Breast epithelium (tissue), 4 donors: ENCODE measurements around the gene ASGR2. TPM values are rescaled to one million over a fixed set of nuclear protein-coding genes. Genes with fewer than 3 reads are reported as not detected.

Experiments
- DNase-seq, 2 donors: peaks; one replicate each; pipeline ENCODE4 v3.0.0-alpha.2; 2019; ENCODE audit warnings: low spot score in 2 of 2
- H3K27ac ChIP-seq, 2 donors: fragments of 200-600 bp; sonication (generic) in 1 of 2; one replicate each; pipeline ENCODE4 v1.5.1; 2016 to 2019; ENCODE audit warnings: mild to moderate bottlenecking in 1 of 2
- H3K27me3 ChIP-seq, 2 donors: fragments of 200-600 bp; sonication (generic) in 1 of 2; one replicate each; pipeline versions ENCODE4 v1.5.1 to v1.6.0; 2017 to 2019; ENCODE audit warnings: control low read depth in 1 of 2, mild to moderate bottlenecking in 1 of 2
- H3K36me3 ChIP-seq: fragments of 200-600 bp; one replicate; pipeline ENCODE4 v1.5.1; 2019
- H3K4me1 ChIP-seq, 2 donors: fragments of 200-600 bp; sonication (generic); one replicate each; pipeline ENCODE4 v1.5.1; 2016 to 2019; ENCODE audit warnings: control low read depth in 1 of 2
- H3K4me3 ChIP-seq, 3 donors: fragments of 200-600 bp; sonication (generic); 1 replicate in 2 of 3; 2 replicates in 1 of 3; pipeline ENCODE4 v1.5.1; 2016 to 2019; ENCODE audit warnings: mild to moderate bottlenecking in 3 of 3, moderate library complexity in 2 of 3
- H3K9me3 ChIP-seq, 2 donors: fragments of 200-600 bp; sonication (generic) in 1 of 2; one replicate each; pipeline ENCODE4 v1.5.1; 2016 to 2019; ENCODE audit warnings: control low read depth in 1 of 2
- CTCF ChIP-seq, 3 donors: fragments of 450-650 bp; IDR thresholded peaks; one replicate each; pipeline ENCODE4 v1.5.1; 2016 to 2017; ENCODE audit warnings: antibody characterized with exemption in 3 of 3, mild to moderate bottlenecking in 3 of 3, moderate library complexity in 3 of 3
- POLR2A ChIP-seq: fragments of 450-650 bp; IDR thresholded peaks from one replicate; pipeline ENCODE4 v1.6.1; 2016; ENCODE audit warnings: antibody characterized with exemption, mild to moderate bottlenecking, moderate library complexity
- POLR2AphosphoS5 ChIP-seq, 3 donors: sonication (generic); formaldehyde crosslinking; IDR thresholded peaks; one replicate each; pipeline ENCODE4 v1.6.1; 2017; ENCODE audit warnings: antibody characterized with exemption in 3 of 3
- intact Hi-C: fragments of 100-400 bp; cut with DNase I; formaldehyde crosslinking; loops from one replicate; pipeline ENCODE4 v1.15.1; 2023; ENCODE audit warnings: low total_unique reads
- total RNA-seq, 3 donors: library from RNA; depleted of rRNA; stranded (reverse); fragments of >200 nt; gene quantifications; one replicate each; pipeline ENCODE4 v1.1.0, GENCODE V29; 2016

The ASGR2 gene
- total RNA-seq, 3 donors from 2014 or later, result 0.33 to 0.96 (median 0.88) TPM

DNA sequence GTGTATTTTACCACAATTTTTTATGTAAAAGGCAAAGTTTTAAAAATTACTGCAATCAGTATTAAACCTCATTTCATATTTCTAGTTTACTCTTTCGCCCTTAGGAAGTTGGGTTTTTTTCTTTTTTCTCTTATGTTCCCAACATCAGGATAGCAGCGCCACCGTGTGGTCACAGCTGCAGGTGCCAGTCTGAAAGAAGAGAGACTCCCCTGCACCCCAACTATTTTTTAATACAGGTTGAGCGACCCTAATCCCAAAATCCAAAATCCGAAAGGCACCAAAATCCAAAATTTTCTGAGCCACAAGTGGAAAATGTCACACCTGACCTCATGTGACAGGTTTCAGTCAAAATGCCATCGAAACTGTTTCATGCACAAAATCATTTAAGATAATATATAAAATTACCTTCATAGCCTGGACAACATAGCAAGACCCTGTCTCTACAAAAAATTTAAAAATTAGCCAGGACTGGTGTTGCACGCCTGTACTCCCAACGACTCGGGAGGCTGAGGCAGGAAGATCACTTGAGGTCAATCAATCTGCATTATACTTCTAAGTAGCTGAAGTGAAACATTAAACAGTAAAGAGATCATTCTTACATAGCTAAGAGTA is 21.8 kb upstream of the ASGR2 start:
- H3K4me3 ChIP-seq, result no peak overlapping the region
- no peaks in the 10 kb centered on the region for H3K36me3 ChIP-seq
- no peaks in the 10 kb centered on the region for H3K9me3 ChIP-seq
- intact Hi-C loops, result no loop called here
- no peaks in the 10 kb centered on the region for H3K4me1 ChIP-seq
- TF ChIP-seq CTCF (IDR thresholded peaks at IDR 0.05) (peak; percentile 85 to 96 (median 88)), POLR2AphosphoS5 (IDR thresholded peaks at IDR 0.05) (no peak), POLR2A (no peak)
- H3K27me3 ChIP-seq, result no peaks in the 10 kb centered on the region
- DNase-seq, result peak; percentile 66 to 67
- no peak overlapping the region for H3K27ac ChIP-seq

DNA sequence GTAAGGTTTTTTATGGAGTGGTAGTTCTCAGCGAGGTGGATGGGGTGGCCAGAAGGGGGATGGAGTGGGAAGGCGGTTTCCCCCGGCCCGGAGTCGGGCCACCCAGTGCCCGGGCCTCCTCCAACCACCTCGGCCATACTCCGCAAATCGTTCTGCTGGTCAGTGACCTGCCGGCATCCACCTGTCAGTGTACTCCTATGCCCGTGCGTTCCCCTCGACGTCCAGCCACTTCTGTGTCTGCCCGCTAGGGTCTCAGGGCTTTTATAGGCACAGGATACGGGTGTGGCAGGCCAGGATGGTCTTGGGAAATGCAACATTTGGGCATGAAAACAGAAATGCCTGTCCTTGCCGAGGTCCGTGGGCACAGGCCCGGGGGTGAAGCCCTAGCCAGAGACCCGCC is 19.3 kb upstream of the ASGR2 start:
- no peaks in the 10 kb centered on the region for H3K9me3 ChIP-seq
- no peaks in the 10 kb centered on the region for H3K36me3 ChIP-seq
- no peaks in the 10 kb centered on the region for H3K4me1 ChIP-seq
- peak overlapping the region in 1 of 2 donors; percentile 61 for H3K27ac ChIP-seq
- no peak for DNase-seq
- H3K4me3 ChIP-seq, result no peak overlapping the region
- no peaks in the 10 kb centered on the region for H3K27me3 ChIP-seq
- no peak for TF ChIP-seq POLR2AphosphoS5 (IDR thresholded peaks at IDR 0.05)
- no peak for TF ChIP-seq CTCF (IDR thresholded peaks at IDR 0.05)
- TF ChIP-seq POLR2A, result no peak
- intact Hi-C loops, result no loop called here

DNA sequence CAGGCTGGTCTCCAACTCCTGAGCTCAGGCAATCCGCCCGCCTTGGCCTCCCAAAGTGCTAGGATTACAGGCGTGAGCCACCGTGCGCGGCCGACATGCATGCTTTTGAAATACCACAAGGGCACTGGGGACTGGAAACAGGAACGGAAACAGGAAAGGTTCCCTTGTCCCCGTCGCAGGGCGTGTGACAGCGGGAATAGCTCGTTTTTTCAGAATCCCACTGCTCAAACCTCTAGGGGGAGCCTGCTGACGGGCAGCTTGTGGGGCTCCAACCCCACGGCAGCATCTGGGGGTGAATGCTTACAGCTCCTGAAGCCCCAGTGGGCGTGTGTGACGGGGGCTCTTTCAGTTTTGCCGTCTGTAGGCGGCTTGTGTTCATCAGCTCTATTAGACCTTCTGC is 18.8 kb upstream of the ASGR2 start:
- TF ChIP-seq POLR2AphosphoS5 (IDR thresholded peaks at IDR 0.05) (peak in 1 of 3 donors; percentile 15), CTCF (IDR thresholded peaks at IDR 0.05) (no peak)
- H3K36me3 ChIP-seq, result no peaks in the 10 kb centered on the region
- H3K4me1 ChIP-seq, result no peaks in the 10 kb centered on the region
- H3K27me3 ChIP-seq, result no peaks in the 10 kb centered on the region
- no peak overlapping the region for H3K4me3 ChIP-seq
- intact Hi-C loops, result no loop called here
- peak overlapping the region in 1 of 2 donors; percentile 61 for H3K27ac ChIP-seq
- no peak for DNase-seq
- no peaks in the 10 kb centered on the region for H3K9me3 ChIP-seq

- H3K27ac ChIP-seq, result no peak overlapping the region
- no peaks in the 10 kb centered on the region for H3K4me1 ChIP-seq
- no peak overlapping the region for H3K4me3 ChIP-seq
- no peak for TF ChIP-seq POLR2A
- no peak for TF ChIP-seq CTCF (IDR thresholded peaks at IDR 0.05)
- no peak for TF ChIP-seq POLR2AphosphoS5 (IDR thresholded peaks at IDR 0.05)
- no peaks in the 10 kb centered on the region for H3K9me3 ChIP-seq
- no peak for DNase-seq
- no peaks in the 10 kb centered on the region for H3K36me3 ChIP-seq
- H3K27me3 ChIP-seq, result no peaks in the 10 kb centered on the region
- intact Hi-C loops, result no loop called here
Observed at GRCh38 chr17:7132511-7133094, 18.0 kb upstream of the ASGR2 start.

DNA sequence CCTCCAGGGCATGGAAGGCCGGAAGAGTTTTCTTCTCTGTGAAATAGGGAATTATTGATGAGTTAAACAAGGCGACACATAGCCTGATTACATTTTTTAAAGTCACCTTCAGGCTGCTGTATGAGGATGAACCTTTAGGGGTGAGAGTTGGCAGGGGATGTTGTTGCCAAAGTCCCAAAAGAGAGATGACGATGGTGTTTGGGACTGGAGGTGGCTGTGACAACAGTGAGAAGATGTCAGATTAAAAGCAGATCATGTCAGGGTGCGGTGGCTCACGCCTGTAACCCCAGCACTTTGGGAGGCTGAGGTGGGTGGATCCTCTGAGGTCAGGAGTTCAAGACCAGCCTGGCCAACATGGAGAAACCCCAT is 16.8 kb upstream of the ASGR2 start:
- peak overlapping the region in 1 of 2 donors; percentile 38 for H3K27ac ChIP-seq
- no peak for DNase-seq
- H3K4me3 ChIP-seq, result peak overlapping the region in 2 of 3 donors; percentile 15 to 32
- H3K4me1 ChIP-seq, result no peaks in the 10 kb centered on the region
- no peaks in the 10 kb centered on the region for H3K27me3 ChIP-seq
- no peaks in the 10 kb centered on the region for H3K9me3 ChIP-seq
- intact Hi-C loops, result no loop called here
- no peak for TF ChIP-seq POLR2A
- no peak for TF ChIP-seq CTCF (IDR thresholded peaks at IDR 0.05)
- TF ChIP-seq POLR2AphosphoS5 (IDR thresholded peaks at IDR 0.05), result no peak
- no peaks in the 10 kb centered on the region for H3K36me3 ChIP-seq
